Sigmoid colon (tissue), 4 donors: Measurements from ENCODE around the gene DDX50.
"Not testable (repeated sequence)": the region's sequence is repeated elsewhere in the genome, so short reads cannot be mapped to it uniquely, and the experiment has no call there.

Experiments
- CTCF ChIP-seq, 4 experiments: fragments of 450-650 bp in 3 of 4; fragments of 200-600 bp in 1 of 4; IDR thresholded peaks; one replicate each; pipeline ENCODE4 v1.5.1; 2016 to 2019; ENCODE audit warnings: antibody characterized with exemption in 4 of 4, mild to moderate bottlenecking in 3 of 4, moderate library complexity in 2 of 4
- EP300 ChIP-seq, 4 donors: sonication (generic); formaldehyde crosslinking; IDR thresholded peaks; one replicate each; pipeline ENCODE4 v1.6.1; 2017; ENCODE audit warnings: antibody characterized with exemption in 4 of 4
- POLR2A ChIP-seq, 2 donors: fragments of 450-650 bp; IDR thresholded peaks; one replicate each; pipeline ENCODE4 v1.6.1; 2016; ENCODE audit warnings: antibody characterized with exemption in 2 of 2, mild to moderate bottlenecking in 2 of 2, moderate library complexity in 2 of 2
- POLR2AphosphoS5 ChIP-seq, 4 donors: sonication (generic); formaldehyde crosslinking; IDR thresholded peaks; one replicate each; pipeline ENCODE4 v1.6.1; 2017; ENCODE audit warnings: antibody characterized with exemption in 4 of 4

DNA sequence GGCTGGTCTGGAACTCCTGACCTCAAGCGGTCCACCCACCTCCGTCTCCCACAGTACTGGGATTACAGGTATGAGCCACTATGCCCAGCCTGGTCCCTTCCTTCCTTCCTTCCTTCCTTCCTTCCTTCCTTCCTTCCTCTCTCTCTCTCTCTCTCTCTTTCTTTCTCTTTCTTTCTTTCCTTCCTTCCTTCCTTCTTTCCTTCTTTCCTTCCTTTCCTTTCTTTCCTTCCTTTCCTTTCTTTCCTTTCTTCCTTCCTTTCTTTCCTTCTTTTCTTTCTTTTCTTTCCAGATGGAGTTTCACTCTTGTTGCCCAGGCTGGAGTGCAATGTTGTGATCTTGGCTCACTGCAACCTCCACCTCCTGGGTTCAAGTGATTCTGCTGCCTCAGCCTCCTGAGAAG lies 28.0 kb downstream of the DDX50 start:
- not testable (repeated sequence) for TF ChIP-seq POLR2A, CTCF, EP300, POLR2AphosphoS5 (IDR thresholded peaks at IDR 0.05)
